Measurements from ENCODE around the gene ZNHIT2.

Gene ZNHIT2

GRCh38 chr11:65078151-65078550 is 39.4 kb downstream of the ZNHIT2 start:
- TF ChIP-seq, protein P1, sequence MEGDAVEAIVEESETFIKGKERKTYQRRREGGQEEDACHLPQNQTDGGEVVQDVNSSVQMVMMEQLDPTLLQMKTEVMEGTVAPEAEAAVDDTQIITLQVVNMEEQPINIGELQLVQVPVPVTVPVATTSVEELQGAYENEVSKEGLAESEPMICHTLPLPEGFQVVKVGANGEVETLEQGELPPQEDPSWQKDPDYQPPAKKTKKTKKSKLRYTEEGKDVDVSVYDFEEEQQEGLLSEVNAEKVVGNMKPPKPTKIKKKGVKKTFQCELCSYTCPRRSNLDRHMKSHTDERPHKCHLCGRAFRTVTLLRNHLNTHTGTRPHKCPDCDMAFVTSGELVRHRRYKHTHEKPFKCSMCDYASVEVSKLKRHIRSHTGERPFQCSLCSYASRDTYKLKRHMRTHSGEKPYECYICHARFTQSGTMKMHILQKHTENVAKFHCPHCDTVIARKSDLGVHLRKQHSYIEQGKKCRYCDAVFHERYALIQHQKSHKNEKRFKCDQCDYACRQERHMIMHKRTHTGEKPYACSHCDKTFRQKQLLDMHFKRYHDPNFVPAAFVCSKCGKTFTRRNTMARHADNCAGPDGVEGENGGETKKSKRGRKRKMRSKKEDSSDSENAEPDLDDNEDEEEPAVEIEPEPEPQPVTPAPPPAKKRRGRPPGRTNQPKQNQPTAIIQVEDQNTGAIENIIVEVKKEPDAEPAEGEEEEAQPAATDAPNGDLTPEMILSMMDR (conservative IDR thresholded peaks at IDR 0.05; ENCODE audit: low read length), result peak; percentile 56
- no peak overlapping the region for H3K4me3 ChIP-seq (ENCODE audit: low read length)
- DNase-seq (ENCODE audit: low read depth), result peak; percentile 28

GRCh38 chr11:65077451-65077850 is 40.0 kb downstream of the ZNHIT2 start:
- TF ChIP-seq, protein P1 (conservative IDR thresholded peaks at IDR 0.05; ENCODE audit: low read length), result no peak
- DNase-seq (ENCODE audit: low read depth), result no peak
- no peak overlapping the region for H3K4me3 ChIP-seq (ENCODE audit: low read length)

DNA sequence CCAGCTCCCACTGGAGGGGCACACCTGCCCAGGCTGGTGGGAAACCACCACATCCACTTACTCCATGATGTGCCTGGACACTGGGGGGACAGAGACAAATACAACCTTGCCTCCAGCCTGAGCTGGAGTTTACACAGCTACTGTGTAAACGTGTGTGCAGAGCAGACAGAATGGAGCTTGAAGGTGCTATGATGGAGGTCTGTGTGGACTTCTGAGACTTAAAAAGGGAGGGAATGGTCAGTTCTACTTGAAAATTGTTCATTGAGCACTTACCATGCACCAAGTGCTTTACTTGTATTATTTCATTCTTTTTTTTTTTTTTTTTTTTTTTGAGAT is 44.9 kb downstream of the ZNHIT2 start:
- no peak for DNase-seq (ENCODE audit: low read depth)
- no peak overlapping the region for H3K4me3 ChIP-seq (ENCODE audit: low read length)
- TF ChIP-seq, protein P1 (conservative IDR thresholded peaks at IDR 0.05; ENCODE audit: low read length), result no peak

- DNase-seq (ENCODE audit: low read depth), result no peak
- H3K4me3 ChIP-seq (ENCODE audit: low read length), result no peak overlapping the region
- TF ChIP-seq, protein P1 (conservative IDR thresholded peaks at IDR 0.05; ENCODE audit: low read length), result no peak
Observed at GRCh38 chr11:65071907-65072630, 45.4 kb downstream of the ZNHIT2 start.

DNA sequence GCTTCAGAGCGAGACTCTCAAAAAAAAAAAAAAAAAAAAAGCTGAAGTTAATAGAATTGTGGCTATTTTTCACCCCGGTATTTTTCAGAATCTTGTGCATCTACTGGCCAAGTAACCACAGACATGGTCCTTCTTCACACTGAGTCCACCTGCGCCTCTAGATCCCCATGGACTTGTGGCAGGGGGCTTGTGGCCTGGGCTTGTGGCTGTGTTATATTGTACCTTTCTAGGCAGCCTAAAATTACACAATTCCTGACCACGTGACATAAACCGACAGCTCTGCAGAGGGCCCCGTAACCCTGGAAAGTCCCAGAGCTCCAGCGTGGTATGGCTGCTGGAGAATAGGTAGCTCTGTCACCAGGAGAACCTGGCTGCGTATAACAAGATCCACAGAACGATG is 48.3 kb downstream of the ZNHIT2 start:
- DNase-seq (ENCODE audit: low read depth), result no peak
- no peak overlapping the region for H3K4me3 ChIP-seq (ENCODE audit: low read length)
- TF ChIP-seq, protein P1 (conservative IDR thresholded peaks at IDR 0.05; ENCODE audit: low read length), result no peak

DNA sequence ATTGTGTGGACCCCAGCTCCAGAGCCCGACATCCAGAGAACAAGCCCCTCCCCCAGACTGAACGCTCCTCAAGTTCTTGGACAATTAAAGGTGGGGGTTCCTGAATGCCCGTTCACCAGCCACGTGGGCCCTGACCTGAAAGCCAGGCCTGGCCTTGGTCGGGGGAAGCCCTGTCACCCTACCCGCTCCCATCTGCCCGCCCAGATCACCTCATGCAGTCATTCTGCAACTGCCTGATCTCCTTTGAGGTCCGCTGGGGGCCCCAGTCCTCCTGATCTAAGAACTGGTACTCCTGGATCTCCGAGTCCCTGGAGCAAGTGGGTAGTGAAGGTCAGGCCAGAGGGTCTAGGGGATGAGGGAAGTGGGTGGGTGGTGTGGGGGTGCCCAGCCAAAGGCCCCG is 50.1 kb downstream of the ZNHIT2 start:
- TF ChIP-seq, protein P1 (conservative IDR thresholded peaks at IDR 0.05; ENCODE audit: low read length), result no peak
- DNase-seq (ENCODE audit: low read depth), result no peak
- H3K4me3 ChIP-seq (ENCODE audit: low read length), result no peak overlapping the region

DNA sequence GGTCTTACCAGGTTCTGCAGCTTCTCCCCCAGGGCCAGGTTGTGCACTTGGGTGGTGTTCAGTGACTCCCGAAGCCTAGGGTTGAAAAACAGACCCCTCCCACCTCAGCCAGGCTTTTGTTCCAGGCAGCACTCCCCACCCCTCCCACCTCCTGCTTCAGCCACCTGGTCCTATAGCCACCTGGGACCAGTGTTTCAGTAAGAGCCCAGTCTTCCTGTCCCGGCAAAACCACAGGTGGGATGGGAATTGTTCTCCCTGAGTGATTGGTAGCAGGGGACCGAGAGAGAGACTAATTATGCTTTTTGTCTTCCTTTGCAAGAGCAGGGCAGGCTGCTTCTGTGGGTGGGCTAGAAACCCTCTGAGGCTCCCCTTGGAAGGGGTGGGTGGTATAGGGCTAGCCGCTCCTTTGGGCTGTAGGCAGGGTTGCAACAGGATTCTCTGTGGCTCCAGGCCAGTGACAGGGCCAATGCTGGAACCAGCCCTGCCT is 50.7 kb downstream of the ZNHIT2 start:
- no peak for DNase-seq (ENCODE audit: low read depth)
- no peak overlapping the region for H3K4me3 ChIP-seq (ENCODE audit: low read length)
- TF ChIP-seq, protein P1 (conservative IDR thresholded peaks at IDR 0.05; ENCODE audit: low read length), result no peak

All from AG10803 (cell line).